Measurements from ENCODE around the gene TSC22D1. TPM values are rescaled to one million over a fixed set of nuclear protein-coding genes. Genes with fewer than 3 reads are reported as not detected.

TSC22D1 gene
- total RNA-seq, 4 donors from 2014 or later, result 223 to 389 (median 262) TPM

DNA sequence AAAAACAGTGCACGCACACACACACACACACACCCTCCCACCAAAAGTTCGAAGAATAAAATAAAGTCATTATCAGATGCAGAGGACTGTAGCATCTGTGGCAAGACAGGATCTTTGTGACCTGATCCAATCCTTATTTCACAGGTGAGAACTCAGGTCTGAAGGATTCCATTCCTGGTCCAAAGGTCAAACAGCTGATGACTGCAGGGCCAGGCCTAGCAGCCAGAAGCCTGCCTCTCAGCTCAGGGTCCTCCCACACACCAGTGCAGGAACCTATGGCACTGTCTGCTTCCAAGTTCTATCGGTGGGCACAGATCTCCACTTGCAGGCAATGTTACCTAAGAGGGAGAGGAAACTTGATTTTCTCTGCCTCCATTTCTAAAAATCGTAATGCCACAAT, 145.0 kb downstream of the TSC22D1 start:
- Histone ChIP-seq H3K27ac (peak overlapping the region in 1 of 4 donors; percentile 3), H3K4me1 (peaks cover 0 to 29% (median 0%) of the 10 kb centered on the region in 3 donors), H3K9me3 (no peaks in the 10 kb centered on the region), H3K27me3 (no peaks in the 10 kb centered on the region), H3K36me3 (peaks cover 0 to 19% of the 10 kb centered on the region in 2 donors), H3K4me3 (no peak overlapping the region)
- no peak for TF ChIP-seq POLR2A (IDR thresholded peaks at IDR 0.05)
- TF ChIP-seq POLR2AphosphoS5 (IDR thresholded peaks at IDR 0.05), result no peak
- TF ChIP-seq EP300 (IDR thresholded peaks at IDR 0.05), result no peak
- TF ChIP-seq, protein P1, sequence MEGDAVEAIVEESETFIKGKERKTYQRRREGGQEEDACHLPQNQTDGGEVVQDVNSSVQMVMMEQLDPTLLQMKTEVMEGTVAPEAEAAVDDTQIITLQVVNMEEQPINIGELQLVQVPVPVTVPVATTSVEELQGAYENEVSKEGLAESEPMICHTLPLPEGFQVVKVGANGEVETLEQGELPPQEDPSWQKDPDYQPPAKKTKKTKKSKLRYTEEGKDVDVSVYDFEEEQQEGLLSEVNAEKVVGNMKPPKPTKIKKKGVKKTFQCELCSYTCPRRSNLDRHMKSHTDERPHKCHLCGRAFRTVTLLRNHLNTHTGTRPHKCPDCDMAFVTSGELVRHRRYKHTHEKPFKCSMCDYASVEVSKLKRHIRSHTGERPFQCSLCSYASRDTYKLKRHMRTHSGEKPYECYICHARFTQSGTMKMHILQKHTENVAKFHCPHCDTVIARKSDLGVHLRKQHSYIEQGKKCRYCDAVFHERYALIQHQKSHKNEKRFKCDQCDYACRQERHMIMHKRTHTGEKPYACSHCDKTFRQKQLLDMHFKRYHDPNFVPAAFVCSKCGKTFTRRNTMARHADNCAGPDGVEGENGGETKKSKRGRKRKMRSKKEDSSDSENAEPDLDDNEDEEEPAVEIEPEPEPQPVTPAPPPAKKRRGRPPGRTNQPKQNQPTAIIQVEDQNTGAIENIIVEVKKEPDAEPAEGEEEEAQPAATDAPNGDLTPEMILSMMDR (IDR thresholded peaks at IDR 0.05), result no peak
- no peak for ATAC-seq
- WGBS, 2 donors (ENCODE audit: low coverage in 1 of 2), result 64 to 75% methylated on average over 4 of the region's 4 CpGs

DNA sequence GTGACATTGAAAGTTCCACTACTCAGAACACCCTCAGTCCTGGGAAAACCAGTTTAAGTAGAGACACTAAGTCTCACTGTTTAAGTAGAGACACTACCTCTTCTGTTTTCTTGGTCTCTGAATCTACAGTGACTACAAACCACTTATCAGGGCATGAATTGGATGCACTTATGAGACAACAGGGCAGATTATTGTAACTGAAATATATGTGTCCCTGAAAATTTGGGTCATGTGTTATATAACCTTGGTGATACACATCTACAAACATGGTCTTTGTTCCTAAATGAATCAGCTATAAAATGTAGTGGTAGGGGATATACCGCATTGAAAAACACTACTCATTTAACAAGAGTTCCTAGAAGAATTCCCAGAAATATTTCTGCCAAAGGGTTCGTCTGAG, 146.8 kb downstream of the TSC22D1 start:
- TF ChIP-seq POLR2A (IDR thresholded peaks at IDR 0.05) (no peak), EP300 (IDR thresholded peaks at IDR 0.05) (no peak), POLR2AphosphoS5 (IDR thresholded peaks at IDR 0.05) (no peak)
- TF ChIP-seq, protein P1 (IDR thresholded peaks at IDR 0.05), result no peak
- Histone ChIP-seq H3K4me1 (peaks cover 0 to 18% (median 0%) of the 10 kb centered on the region in 3 donors), H3K27ac (no peak overlapping the region), H3K9me3 (no peaks in the 10 kb centered on the region), H3K36me3 (peaks cover 0 to 15% of the 10 kb centered on the region in 2 donors), H3K4me3 (no peak overlapping the region), H3K27me3 (no peaks in the 10 kb centered on the region)
- ATAC-seq, result no peak
- 20 to 59% methylated on average over 1 to 2 of the region's 2 CpGs for WGBS, 2 donors (ENCODE audit: low coverage in 1 of 2)

DNA sequence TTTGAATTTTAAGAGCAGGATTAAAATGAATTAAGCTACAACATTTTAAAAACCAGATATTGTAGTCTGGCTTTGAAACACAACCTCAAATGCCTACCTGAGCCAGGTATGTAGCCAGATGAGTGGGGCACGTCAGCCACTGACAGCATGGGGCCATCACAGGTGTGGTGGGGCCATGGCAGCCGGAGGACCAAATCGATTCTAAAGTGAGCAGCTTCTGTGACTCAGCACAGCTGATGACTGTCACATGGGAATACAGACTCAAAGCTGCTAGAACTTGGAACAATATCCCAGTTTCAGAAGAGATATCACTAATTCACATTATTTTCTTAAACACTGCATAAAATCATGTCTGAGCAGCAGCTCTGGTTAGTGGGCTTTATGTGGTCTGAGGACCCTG, 149.7 kb downstream of the TSC22D1 start:
- Histone ChIP-seq H3K27me3 (no peaks in the 10 kb centered on the region), H3K27ac (no peak overlapping the region), H3K4me1 (no peaks in the 10 kb centered on the region), H3K4me3 (no peak overlapping the region), H3K9me3 (no peaks in the 10 kb centered on the region), H3K36me3 (no peaks in the 10 kb centered on the region)
- 67 to 74% methylated on average over 3 of the region's 3 CpGs for WGBS, 2 donors (ENCODE audit: low coverage in 1 of 2)
- no peak for TF ChIP-seq POLR2A (IDR thresholded peaks at IDR 0.05)
- no peak for TF ChIP-seq POLR2AphosphoS5 (IDR thresholded peaks at IDR 0.05)
- TF ChIP-seq, protein P1 (IDR thresholded peaks at IDR 0.05), result no peak
- no peak for TF ChIP-seq EP300 (IDR thresholded peaks at IDR 0.05)
- no peak for ATAC-seq

DNA sequence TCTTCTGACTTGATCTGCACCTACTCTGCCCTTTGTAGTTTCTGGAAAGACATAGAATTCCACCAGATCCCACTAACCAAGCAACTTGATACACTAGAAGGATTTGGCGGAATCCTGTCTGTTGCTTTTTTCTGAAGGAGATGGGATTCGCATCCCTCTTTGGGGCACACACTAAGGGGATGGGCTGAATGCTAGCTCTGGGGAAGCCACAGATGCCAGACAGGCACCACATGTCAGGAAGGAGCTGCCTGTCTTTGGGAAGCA, 150.4 kb downstream of the TSC22D1 start:
- Histone ChIP-seq H3K9me3 (no peaks in the 10 kb centered on the region), H3K27me3 (no peaks in the 10 kb centered on the region), H3K36me3 (no peaks in the 10 kb centered on the region), H3K4me3 (no peak overlapping the region), H3K4me1 (no peaks in the 10 kb centered on the region), H3K27ac (no peak overlapping the region)
- TF ChIP-seq EP300 (IDR thresholded peaks at IDR 0.05) (no peak), POLR2AphosphoS5 (IDR thresholded peaks at IDR 0.05) (no peak), POLR2A (IDR thresholded peaks at IDR 0.05) (no peak)
- TF ChIP-seq, protein P1 (IDR thresholded peaks at IDR 0.05), result no peak
- 100% methylated on average over 1 of the region's 2 CpGs; no CpG with 5 or more reads in 1 of the 2 donors for WGBS, 2 donors (ENCODE audit: low coverage in 1 of 2)
- no peak for ATAC-seq

DNA sequence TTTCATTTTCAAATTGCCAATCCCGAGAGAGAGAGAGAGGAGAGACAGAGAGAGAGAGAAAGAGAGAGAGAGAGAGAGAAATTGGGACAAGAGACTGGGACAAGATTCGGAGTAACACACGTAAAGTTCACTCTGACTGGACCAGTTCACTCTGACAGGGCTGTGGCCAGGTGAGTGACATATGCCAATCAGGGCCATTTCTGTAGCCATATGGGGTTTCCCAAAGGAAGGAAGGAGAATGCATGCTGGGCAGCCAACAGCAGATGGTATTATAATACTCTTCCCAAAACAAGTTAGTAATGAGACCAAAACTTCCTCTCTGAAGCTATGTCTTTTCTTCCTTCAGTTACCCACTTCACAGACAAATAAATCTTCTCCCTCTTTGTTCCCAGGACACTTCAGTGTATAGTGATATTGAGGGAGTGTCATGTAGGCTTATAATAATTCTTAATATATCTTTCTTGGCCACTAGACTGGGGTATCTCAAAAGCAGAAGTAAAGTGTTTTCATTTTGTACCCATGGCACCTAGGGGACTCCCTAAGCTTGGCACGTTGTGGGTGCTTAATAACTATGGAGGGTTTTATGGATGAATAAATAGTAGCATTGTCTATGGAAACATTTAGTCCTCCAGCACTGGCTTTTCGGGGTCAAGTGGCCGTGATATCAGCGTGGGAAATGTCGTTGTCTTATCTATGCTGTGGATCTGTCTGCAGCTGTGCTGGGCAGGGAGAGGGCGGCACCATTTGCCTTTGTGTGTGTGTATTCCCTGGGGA, 150.9 kb downstream of the TSC22D1 start:
- TF ChIP-seq, protein P1 (IDR thresholded peaks at IDR 0.05), result no peak
- TF ChIP-seq POLR2AphosphoS5 (IDR thresholded peaks at IDR 0.05) (no peak), POLR2A (IDR thresholded peaks at IDR 0.05) (no peak), EP300 (IDR thresholded peaks at IDR 0.05) (no peak)
- no peak overlapping the region for H3K27ac ChIP-seq
- 50 to 58% methylated on average over 7 of the region's 9 CpGs for WGBS, 2 donors (ENCODE audit: low coverage in 1 of 2)
- no peaks in the 10 kb centered on the region for H3K36me3 ChIP-seq
- no peaks in the 10 kb centered on the region for H3K27me3 ChIP-seq
- no peak overlapping the region for H3K4me3 ChIP-seq
- H3K4me1 ChIP-seq, result no peaks in the 10 kb centered on the region
- no peak for ATAC-seq
- H3K9me3 ChIP-seq, result no peaks in the 10 kb centered on the region
